ENCODE measurements around the gene MTMR1. TPM values are rescaled to one million over a fixed set of nuclear protein-coding genes. Genes with fewer than 3 reads are reported as not detected.

MTMR1 gene
- total RNA-seq, 1 donor from 2014 or later, result 18.3 TPM

DNA sequence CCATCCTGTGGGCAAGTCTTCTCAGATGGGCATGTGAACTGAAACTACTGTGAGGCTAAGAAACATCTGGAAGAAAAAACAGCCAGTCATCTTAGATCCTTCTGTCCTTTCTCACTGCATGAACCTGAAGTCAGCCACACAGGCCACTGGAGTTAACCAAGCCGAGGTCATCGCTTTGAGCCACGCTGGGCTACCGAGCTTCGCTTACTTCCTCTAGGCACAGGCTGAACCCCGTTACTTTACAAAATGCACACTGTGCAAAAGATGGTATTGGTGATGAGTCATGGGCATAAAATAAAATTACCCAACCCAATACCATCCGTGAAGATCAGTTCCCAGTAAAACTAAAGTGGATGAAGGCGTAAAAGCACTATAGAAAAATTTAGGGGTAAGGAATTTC is 86.2 kb downstream of the MTMR1 start:
- H3K36me3 Mint-ChIP-seq (ENCODE audit: low read depth), result peaks cover 8% of the 10 kb centered on the region

DNA sequence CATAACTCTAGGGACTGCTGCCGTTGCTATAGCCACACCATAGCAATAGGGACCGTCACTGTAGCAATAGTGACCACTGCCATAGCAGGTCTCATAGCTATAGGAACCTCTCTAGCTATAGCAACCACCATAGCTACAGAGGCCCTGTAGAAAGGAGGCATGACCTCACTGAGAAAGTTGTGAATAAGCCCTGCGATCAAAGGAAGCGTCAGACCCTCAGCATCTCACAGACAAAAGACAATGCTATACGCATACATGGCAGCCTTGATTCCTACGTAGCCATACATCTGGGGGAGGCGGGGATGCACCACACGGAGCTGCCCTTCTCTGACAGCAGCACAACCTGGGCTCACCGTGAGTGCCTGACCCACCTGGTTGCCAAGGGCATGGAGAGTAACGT is 88.5 kb downstream of the MTMR1 start:
- Mint-ChIP-seq H3K27me3 (ENCODE audit: low read depth) (no peaks in the 10 kb centered on the region), H3K4me1 (peaks cover 14% of the 10 kb centered on the region), H3K36me3 (ENCODE audit: low read depth) (peaks cover 1% of the 10 kb centered on the region), H3K27ac (ENCODE audit: unreplicated experiment) (no peak overlapping the region), H3K9me3 (peaks cover 7% of the 10 kb centered on the region), H3K4me3 (no peak overlapping the region)
- no peak for DNase-seq (ENCODE audit: low read depth, low spot score)
- TF ChIP-seq, protein P1, sequence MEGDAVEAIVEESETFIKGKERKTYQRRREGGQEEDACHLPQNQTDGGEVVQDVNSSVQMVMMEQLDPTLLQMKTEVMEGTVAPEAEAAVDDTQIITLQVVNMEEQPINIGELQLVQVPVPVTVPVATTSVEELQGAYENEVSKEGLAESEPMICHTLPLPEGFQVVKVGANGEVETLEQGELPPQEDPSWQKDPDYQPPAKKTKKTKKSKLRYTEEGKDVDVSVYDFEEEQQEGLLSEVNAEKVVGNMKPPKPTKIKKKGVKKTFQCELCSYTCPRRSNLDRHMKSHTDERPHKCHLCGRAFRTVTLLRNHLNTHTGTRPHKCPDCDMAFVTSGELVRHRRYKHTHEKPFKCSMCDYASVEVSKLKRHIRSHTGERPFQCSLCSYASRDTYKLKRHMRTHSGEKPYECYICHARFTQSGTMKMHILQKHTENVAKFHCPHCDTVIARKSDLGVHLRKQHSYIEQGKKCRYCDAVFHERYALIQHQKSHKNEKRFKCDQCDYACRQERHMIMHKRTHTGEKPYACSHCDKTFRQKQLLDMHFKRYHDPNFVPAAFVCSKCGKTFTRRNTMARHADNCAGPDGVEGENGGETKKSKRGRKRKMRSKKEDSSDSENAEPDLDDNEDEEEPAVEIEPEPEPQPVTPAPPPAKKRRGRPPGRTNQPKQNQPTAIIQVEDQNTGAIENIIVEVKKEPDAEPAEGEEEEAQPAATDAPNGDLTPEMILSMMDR (conservative IDR thresholded peaks at IDR 0.05), result no peak

More for the DNA sequence above, 86.2 kb downstream of the MTMR1 start:
- Mint-ChIP-seq H3K9me3 (peaks cover 7% of the 10 kb centered on the region), H3K4me1 (peaks cover 16% of the 10 kb centered on the region), H3K4me3 (no peak overlapping the region), H3K27me3 (ENCODE audit: low read depth) (no peaks in the 10 kb centered on the region), H3K27ac (ENCODE audit: unreplicated experiment) (no peak overlapping the region)
- TF ChIP-seq, protein P1 (conservative IDR thresholded peaks at IDR 0.05), result no peak
- no peak for DNase-seq (ENCODE audit: low read depth, low spot score)

DNA sequence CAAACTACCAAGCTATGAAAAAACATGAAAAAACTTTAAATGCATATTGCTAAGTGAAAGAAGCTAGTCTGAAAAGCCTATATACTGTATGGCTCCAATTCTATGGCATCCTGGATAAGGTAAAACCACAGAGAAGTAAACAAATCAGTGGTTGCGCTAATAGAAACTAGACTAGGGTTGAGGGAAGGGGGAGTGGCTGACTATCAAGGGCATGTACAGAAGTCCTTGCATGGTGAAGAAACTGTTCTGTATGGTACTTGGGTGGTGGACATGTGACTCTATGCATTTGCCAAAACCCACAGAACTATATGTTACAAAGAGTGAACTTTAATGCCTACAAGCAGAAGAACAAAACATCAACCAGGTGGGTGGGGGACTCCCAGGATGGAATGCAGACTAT is 96.8 kb downstream of the MTMR1 start:
- Mint-ChIP-seq H3K4me1 (no peaks in the 10 kb centered on the region), H3K4me3 (no peak overlapping the region), H3K27ac (ENCODE audit: unreplicated experiment) (no peak overlapping the region), H3K9me3 (peaks cover 11% of the 10 kb centered on the region), H3K27me3 (ENCODE audit: low read depth) (no peaks in the 10 kb centered on the region), H3K36me3 (ENCODE audit: low read depth) (peaks cover 37% of the 10 kb centered on the region)
- TF ChIP-seq, protein P1 (conservative IDR thresholded peaks at IDR 0.05), result no peak
- DNase-seq (ENCODE audit: low read depth, low spot score), result no peak

DNA sequence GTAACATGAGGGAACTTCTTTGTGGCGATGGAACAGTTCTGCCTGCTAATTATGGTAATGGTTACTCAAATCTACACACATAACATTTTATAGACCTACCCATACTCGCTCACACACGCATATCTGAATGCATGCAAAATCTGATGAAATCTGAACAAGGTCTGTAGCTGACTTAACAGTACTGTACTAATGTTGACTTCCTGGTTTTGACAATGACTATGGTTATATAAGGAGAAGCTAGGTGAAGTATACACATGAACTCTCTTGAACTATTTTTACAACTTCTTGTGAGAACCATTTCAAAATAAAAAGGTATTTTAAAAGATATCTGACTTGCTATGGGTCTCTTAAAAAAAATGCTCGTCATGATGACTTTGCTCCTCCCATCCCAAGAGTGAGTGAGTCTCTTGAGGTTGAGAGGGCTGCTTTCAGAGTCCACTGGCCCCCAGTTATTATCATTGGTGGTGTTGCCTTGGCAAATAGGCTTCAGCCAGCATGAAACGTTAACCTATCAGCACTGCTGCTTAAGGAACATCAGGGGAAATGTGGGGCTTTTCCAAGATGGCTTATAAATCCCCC is 99.8 kb downstream of the MTMR1 start:
- peaks cover 9% of the 10 kb centered on the region for H3K9me3 Mint-ChIP-seq
- H3K27me3 Mint-ChIP-seq (ENCODE audit: low read depth), result no peaks in the 10 kb centered on the region
- no peak overlapping the region for H3K27ac Mint-ChIP-seq (ENCODE audit: unreplicated experiment)
- no peak for DNase-seq (ENCODE audit: low read depth, low spot score)
- H3K36me3 Mint-ChIP-seq (ENCODE audit: low read depth), result peaks cover 36% of the 10 kb centered on the region
- H3K4me3 Mint-ChIP-seq, result no peak overlapping the region
- TF ChIP-seq, protein P1 (conservative IDR thresholded peaks at IDR 0.05), result no peak
- H3K4me1 Mint-ChIP-seq, result no peaks in the 10 kb centered on the region

DNA sequence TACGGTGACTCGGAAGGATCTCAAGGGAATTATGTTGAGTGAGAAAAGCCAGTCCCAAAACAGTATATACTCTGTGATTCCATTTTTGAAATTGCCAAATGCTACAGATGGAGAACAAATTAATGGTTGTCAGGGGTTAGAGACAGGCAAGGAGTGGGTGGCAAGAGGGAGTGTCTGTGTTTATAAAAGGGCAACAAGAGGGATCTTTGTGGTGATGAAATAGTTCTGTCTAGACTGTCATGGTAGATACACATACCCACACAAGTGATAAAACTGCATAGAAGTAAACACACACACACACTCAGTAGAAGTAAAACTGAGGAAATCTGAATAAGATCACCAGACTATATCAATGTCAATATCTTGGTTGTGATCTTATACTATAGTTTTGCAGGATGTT is 112.5 kb downstream of the MTMR1 start:
- Mint-ChIP-seq H3K36me3 (ENCODE audit: low read depth) (peaks cover 13% of the 10 kb centered on the region), H3K27ac (ENCODE audit: unreplicated experiment) (no peak overlapping the region), H3K4me3 (no peak overlapping the region), H3K9me3 (peaks cover 14% of the 10 kb centered on the region), H3K4me1 (no peaks in the 10 kb centered on the region), H3K27me3 (ENCODE audit: low read depth) (no peaks in the 10 kb centered on the region)
- DNase-seq (ENCODE audit: low read depth, low spot score), result no peak
- TF ChIP-seq, protein P1 (conservative IDR thresholded peaks at IDR 0.05), result no peak
